ENCODE results near the gene CCDC136.

DNA sequence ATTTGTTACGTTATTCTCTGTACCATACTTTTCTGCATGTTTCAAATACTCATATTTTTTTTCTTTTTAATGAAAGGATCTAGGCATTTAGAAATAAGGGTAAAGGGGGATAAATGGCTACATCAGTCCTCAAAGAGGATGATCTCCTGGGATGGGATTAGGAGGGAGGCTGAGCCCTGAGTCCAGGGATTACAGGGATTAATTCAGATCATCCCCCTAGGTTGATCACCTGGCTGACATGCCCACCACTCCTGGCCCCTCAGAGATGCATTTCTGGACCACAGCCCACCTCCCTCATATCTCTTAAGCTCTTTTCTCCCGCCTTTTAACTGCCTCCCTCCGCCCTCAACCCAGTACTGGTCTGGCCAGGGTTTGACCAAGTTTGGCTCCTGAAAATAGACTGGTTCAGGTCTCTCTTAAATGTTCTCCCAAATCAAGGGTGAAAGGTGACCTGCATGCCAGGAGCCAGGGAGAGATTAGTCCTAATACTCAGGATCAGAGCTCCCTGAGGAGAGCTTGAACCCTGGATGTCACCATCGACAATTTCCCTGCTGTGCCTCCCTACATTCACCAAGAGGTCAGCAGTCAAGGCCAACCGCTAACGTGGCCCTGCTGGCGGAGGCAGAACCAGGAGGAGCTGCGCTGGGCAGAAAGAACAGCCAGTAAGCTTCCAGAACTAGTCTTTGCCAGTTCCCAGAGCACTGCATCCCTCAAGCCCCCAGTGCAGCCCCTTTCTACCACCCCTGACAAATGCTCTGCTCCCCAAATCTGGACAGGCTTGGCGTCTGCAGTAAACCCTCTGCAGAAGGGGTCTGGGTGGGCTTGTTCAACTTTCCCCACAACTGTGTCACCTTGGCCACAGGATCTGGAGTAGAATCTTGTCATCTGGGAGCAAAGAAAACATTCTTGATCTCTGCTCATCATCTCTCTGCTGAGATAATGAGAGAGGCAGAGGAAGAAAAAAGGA, 3.0 kb upstream of the CCDC136 start:
- TF ChIP-seq, protein P1, sequence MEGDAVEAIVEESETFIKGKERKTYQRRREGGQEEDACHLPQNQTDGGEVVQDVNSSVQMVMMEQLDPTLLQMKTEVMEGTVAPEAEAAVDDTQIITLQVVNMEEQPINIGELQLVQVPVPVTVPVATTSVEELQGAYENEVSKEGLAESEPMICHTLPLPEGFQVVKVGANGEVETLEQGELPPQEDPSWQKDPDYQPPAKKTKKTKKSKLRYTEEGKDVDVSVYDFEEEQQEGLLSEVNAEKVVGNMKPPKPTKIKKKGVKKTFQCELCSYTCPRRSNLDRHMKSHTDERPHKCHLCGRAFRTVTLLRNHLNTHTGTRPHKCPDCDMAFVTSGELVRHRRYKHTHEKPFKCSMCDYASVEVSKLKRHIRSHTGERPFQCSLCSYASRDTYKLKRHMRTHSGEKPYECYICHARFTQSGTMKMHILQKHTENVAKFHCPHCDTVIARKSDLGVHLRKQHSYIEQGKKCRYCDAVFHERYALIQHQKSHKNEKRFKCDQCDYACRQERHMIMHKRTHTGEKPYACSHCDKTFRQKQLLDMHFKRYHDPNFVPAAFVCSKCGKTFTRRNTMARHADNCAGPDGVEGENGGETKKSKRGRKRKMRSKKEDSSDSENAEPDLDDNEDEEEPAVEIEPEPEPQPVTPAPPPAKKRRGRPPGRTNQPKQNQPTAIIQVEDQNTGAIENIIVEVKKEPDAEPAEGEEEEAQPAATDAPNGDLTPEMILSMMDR (IDR thresholded peaks at IDR 0.05): no peak
- TF ChIP-seq POLR2A (IDR thresholded peaks at IDR 0.05): no peak

All from breast epithelium (tissue), 3 donors.